Panc1 (cell line): Measurements from ENCODE around the gene PITX3. TPM values are rescaled to one million over a fixed set of nuclear protein-coding genes. Genes with fewer than 3 reads are reported as not detected.

Source experiments
- ATAC-seq: fragments of 200-7000 bp; cut with Tn5 transposase; 2 replicates; pipeline ENCODE4 v1.9.1; 2020; ENCODE audit warnings: mild to moderate bottlenecking, moderate library complexity
- BruUV-seq: library from RNA; stranded (reverse); fragments of 400-500 nt; replicated peaks from 2 replicates; lab custom pipeline; 2021; lab: Mats Ljungman, UMichigan
- CTCF ChIA-PET: fragments of 300-600 bp; sonication (Branson Sonifier 250); formaldehyde crosslinking; loops from one replicate; lab custom pipeline; 2022; ENCODE audit warnings: antibody characterized with exemption; lab: Charles Lee
- POLR2A ChIA-PET: fragments of 300-600 bp; sonication (Branson Sonifier 250); formaldehyde crosslinking; loops from one replicate; lab custom pipeline; 2022; ENCODE audit warnings: antibody characterized with exemption; lab: Charles Lee
- DNase-seq: peaks from one replicate; pipeline ENCODE4 v3.0.0-alpha.2; 2010; ENCODE audit warnings: low read depth, low spot score
- H3K27ac ChIP-seq: 2 replicates; pipeline ENCODE4 v1.5.1; 2011; ENCODE audit warnings: mild to moderate bottlenecking, low read length, inconsistent platforms
- H3K27me3 ChIP-seq: fragments of 200-500 bp; sonication (Bioruptor generic); 2 replicates; pipeline ENCODE4 v1.6.0; 2014; ENCODE audit warnings: low read length, inconsistent platforms; ENCODE audit not compliant: control insufficient read depth, insufficient read depth
- H3K36me3 ChIP-seq: fragments of 200-500 bp; sonication (Bioruptor generic); 2 replicates; pipeline ENCODE4 v1.5.1; 2014; ENCODE audit warnings: inconsistent platforms, mild to moderate bottlenecking, low read length, moderate library complexity; ENCODE audit not compliant: control insufficient read depth, insufficient read depth
- H3K4me1 ChIP-seq: 2 replicates; pipeline ENCODE4 v1.5.1; 2011; ENCODE audit warnings: inconsistent platforms, mild to moderate bottlenecking, low read length, moderate library complexity; ENCODE audit not compliant: control insufficient read depth, insufficient read depth
- H3K4me3 ChIP-seq, 2 experiments: 2 replicates each; pipeline ENCODE4 v1.5.1; 2011 to 2012; ENCODE audit warnings: low read depth in 2 of 2, low read length in 2 of 2, mild to moderate bottlenecking in 2 of 2, inconsistent platforms in 1 of 2, moderate library complexity in 1 of 2
- H3K9me3 ChIP-seq: fragments of 200-500 bp; sonication (Bioruptor generic); 2 replicates; pipeline ENCODE4 v1.5.1; 2014; ENCODE audit warnings: low read depth, mild to moderate bottlenecking, inconsistent platforms, low read length, moderate library complexity; ENCODE audit not compliant: control insufficient read depth, insufficient read depth
- CTCF ChIP-seq: fragments of 450-650 bp; IDR thresholded peaks from 2 replicates; pipeline ENCODE4 v1.5.1; 2017; ENCODE audit warnings: mild to moderate bottlenecking
- POLR2AphosphoS5 ChIP-seq: IDR thresholded peaks from 2 replicates; pipeline ENCODE4 v1.6.1; 2012; ENCODE audit warnings: mild to moderate bottlenecking, low read depth, low read length, moderate library complexity
- SIN3A ChIP-seq: IDR thresholded peaks from 2 replicates; pipeline ENCODE4 v1.6.1; 2012; ENCODE audit warnings: low read depth, mild to moderate bottlenecking, low read length, moderate library complexity, borderline replicate concordance; ENCODE audit not compliant: insufficient read depth
- TCF7L2 ChIP-seq: IDR thresholded peaks from 2 replicates; pipeline ENCODE4 v1.6.1; 2011; ENCODE audit warnings: mild to moderate bottlenecking, low read depth, low read length, inconsistent platforms
- in situ Hi-C: cut with HindIII; loops from 2 replicates; pipeline ENCODE4 v1.10.0; 2016; ENCODE audit warnings: low sequenced_read_pairs, low pct_unique_long_range_greater_than_20kb
- intact Hi-C: fragments of 100-400 bp; cut with micrococcal nuclease; formaldehyde crosslinking; loops from one replicate; pipeline ENCODE4 v1.10.0; 2022; ENCODE audit not compliant: unreplicated experiment
- total RNA-seq: library from RNA; stranded (reverse); gene quantifications from one replicate; pipeline ENCODE4 v1.2.1, GENCODE V29; 2021; ENCODE audit not compliant: unreplicated experiment
- TF ChIP-seq, protein P1 (sequence below), 2 experiments: IDR thresholded peaks; 2 replicates each; pipeline ENCODE4 v1.6.1; 2011 to 2012; ENCODE audit warnings: low read depth in 2 of 2, control low read depth in 1 of 2, low read length in 1 of 2, mild to moderate bottlenecking in 1 of 2, moderate library complexity in 1 of 2; ENCODE audit not compliant: insufficient read depth in 1 of 2

Gene PITX3
- total RNA-seq, 1 experiment from 2014 or later, result 0.49 TPM

DNA sequence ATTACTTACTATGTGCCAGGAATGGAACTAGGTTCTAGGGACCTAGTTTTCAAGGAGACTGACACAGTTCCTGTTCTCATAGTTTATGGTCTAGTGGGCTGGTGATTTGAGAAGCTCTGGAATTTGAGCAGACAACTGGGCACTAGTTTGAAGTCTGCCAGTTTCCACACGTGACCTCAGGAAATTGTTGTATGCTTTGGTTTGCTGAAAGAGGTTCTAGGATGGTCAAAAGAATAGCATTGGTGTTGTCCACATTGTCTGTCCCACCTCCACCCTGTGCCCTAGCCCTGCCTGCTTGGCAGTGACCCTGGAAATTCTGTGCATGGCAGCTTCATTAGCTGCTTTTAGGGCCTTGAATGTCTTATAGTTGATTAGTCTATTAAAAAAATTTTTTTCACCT is 32.8 kb upstream of the PITX3 start:
- BruUV-seq, result no TSS peak
- Histone ChIP-seq H3K4me1 (no peaks in the 10 kb centered on the region), H3K27me3 (no peaks in the 10 kb centered on the region), H3K36me3 (no peaks in the 10 kb centered on the region), H3K27ac (no peak overlapping the region), H3K9me3 (no peaks in the 10 kb centered on the region), H3K4me3 (no peak overlapping the region)
- DNase-seq (no peak), ATAC-seq (no peak)
- ChIA-PET POLR2A (no interaction called here), CTCF (no interaction called here)
- TF ChIP-seq, protein P1, sequence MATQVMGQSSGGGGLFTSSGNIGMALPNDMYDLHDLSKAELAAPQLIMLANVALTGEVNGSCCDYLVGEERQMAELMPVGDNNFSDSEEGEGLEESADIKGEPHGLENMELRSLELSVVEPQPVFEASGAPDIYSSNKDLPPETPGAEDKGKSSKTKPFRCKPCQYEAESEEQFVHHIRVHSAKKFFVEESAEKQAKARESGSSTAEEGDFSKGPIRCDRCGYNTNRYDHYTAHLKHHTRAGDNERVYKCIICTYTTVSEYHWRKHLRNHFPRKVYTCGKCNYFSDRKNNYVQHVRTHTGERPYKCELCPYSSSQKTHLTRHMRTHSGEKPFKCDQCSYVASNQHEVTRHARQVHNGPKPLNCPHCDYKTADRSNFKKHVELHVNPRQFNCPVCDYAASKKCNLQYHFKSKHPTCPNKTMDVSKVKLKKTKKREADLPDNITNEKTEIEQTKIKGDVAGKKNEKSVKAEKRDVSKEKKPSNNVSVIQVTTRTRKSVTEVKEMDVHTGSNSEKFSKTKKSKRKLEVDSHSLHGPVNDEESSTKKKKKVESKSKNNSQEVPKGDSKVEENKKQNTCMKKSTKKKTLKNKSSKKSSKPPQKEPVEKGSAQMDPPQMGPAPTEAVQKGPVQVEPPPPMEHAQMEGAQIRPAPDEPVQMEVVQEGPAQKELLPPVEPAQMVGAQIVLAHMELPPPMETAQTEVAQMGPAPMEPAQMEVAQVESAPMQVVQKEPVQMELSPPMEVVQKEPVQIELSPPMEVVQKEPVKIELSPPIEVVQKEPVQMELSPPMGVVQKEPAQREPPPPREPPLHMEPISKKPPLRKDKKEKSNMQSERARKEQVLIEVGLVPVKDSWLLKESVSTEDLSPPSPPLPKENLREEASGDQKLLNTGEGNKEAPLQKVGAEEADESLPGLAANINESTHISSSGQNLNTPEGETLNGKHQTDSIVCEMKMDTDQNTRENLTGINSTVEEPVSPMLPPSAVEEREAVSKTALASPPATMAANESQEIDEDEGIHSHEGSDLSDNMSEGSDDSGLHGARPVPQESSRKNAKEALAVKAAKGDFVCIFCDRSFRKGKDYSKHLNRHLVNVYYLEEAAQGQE (IDR thresholded peaks at IDR 0.05; ENCODE audit: insufficient read depth in 1 of 2, low read depth in 2 of 2, low read length in 1 of 2), result no peak
- TF ChIP-seq SIN3A, result no peak
- TF ChIP-seq POLR2AphosphoS5, result no peak
- no peak for TF ChIP-seq CTCF
- no peak for TF ChIP-seq TCF7L2
- intact Hi-C loops (no loop called here), in situ Hi-C loops (no loop called here)

DNA sequence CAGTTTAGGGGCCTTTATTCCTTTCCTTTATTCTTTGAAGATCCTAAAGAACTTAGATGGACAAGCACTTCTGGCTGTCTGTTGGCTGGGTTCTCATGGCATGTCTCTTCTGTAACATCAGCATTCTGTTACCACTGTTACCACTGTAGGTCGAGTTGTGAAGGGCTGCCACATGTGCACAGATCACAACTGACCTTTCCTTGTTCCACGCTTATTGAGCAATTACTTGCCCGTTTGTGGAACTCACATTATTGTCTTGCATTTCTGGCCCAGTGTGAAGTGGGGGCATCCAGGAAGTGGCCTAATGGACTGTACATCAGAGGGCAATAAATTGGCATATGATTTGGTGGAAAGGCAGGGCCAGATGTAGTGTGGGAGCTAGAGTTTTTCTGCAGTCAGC is 27.7 kb upstream of the PITX3 start:
- no peaks in the 10 kb centered on the region for H3K9me3 ChIP-seq
- in situ Hi-C loops, result no loop called here
- BruUV-seq, result no TSS peak

More for the DNA sequence above, 27.7 kb upstream of the PITX3 start:
- Histone ChIP-seq H3K4me3 (no peak overlapping the region), H3K4me1 (no peaks in the 10 kb centered on the region), H3K27me3 (no peaks in the 10 kb centered on the region), H3K36me3 (no peaks in the 10 kb centered on the region), H3K27ac (no peak overlapping the region)
- no peak for TF ChIP-seq SIN3A
- no peak for TF ChIP-seq CTCF
- TF ChIP-seq, protein P1 (IDR thresholded peaks at IDR 0.05; ENCODE audit: insufficient read depth in 1 of 2, low read depth in 2 of 2, low read length in 1 of 2), result no peak
- no peak for TF ChIP-seq POLR2AphosphoS5
- TF ChIP-seq TCF7L2, result no peak
- POLR2A ChIA-PET, result interaction anchor here (0.5 to 0.6 kb wide), 2 partner anchors 13 to 235 kb away, joined by 4 to 6 read pairs; no protein-coding TSS in a partner anchor
- intact Hi-C loops, result no loop called here
- CTCF ChIA-PET, result no interaction called here
- ATAC-seq (no peak), DNase-seq (no peak)
